Body of pancreas (tissue), 4 donors: ENCODE data around the gene PSMD6. TPM values are rescaled to one million over a fixed set of nuclear protein-coding genes. Genes with fewer than 3 reads are reported as not detected.

Experiments used
- ATAC-seq: fragments of 150-250 bp; one replicate; pipeline ENCODE4 v1.9.1; 2016
- DNase-seq, 4 donors: peaks; one replicate each; pipeline ENCODE4 v3.0.0-alpha.2; 2019
- H3K27ac ChIP-seq, 4 donors: fragments of 200-600 bp; sonication (generic); 1 replicate in 3 of 4; 2 replicates in 1 of 4; pipeline versions ENCODE4 v1.5.1 to v1.6.1; 2016 to 2019; ENCODE audit warnings: mild to moderate bottlenecking in 1 of 4, mixed read lengths in 1 of 4, moderate library complexity in 1 of 4
- H3K27me3 ChIP-seq, 2 donors: fragments of 200-600 bp; sonication (generic); one replicate each; pipeline ENCODE4 v1.6.0; 2016; ENCODE audit warnings: mild to moderate bottlenecking in 1 of 2
- H3K36me3 ChIP-seq, 2 donors: fragments of 200-600 bp; sonication (generic); replicated peaks in 1 of 2; 2 replicates each; pipeline ENCODE4 v1.5.1; 2016; ENCODE audit warnings: low read depth in 2 of 2; ENCODE audit not compliant: insufficient read depth in 1 of 2
- H3K4me1 ChIP-seq: fragments of 200-600 bp; sonication (generic); one replicate; pipeline ENCODE4 v1.6.0; 2016
- H3K4me3 ChIP-seq, 2 donors: fragments of 200-600 bp; sonication (generic); 1 replicate in 1 of 2; 2 replicates in 1 of 2; pipeline ENCODE4 v1.5.1; 2016 to 2019
- H3K9me3 ChIP-seq, 3 donors: fragments of 200-600 bp; sonication (generic); 1 replicate in 2 of 3; 2 replicates in 1 of 3; pipeline ENCODE4 v1.5.1; 2016
- CTCF ChIP-seq, 7 experiments: fragments of 450-650 bp in 4 of 7; fragments of 200-600 bp in 3 of 7; sonication (generic) in 3 of 7; IDR thresholded peaks; one replicate each; pipeline ENCODE4 v1.5.1; 2016 to 2019; ENCODE audit warnings: antibody characterized with exemption in 7 of 7
- POLR2A ChIP-seq, 3 donors: fragments of 450-650 bp; IDR thresholded peaks; one replicate each; pipeline ENCODE4 v1.6.1; 2016; ENCODE audit warnings: antibody characterized with exemption in 3 of 3, mild to moderate bottlenecking in 2 of 3
- WGBS, 2 donors: methylation state at CpG; one replicate each; pipeline ENCODE4 v1.1.5; 2017; 5-methylcytosine and 5-hydroxymethylcytosine counted together
- intact Hi-C: fragments of 100-400 bp; cut with DNase I; formaldehyde crosslinking; loops from one replicate; pipeline ENCODE4 v1.15.1; 2023
- total RNA-seq, 2 donors: library from RNA; depleted of rRNA; stranded (reverse); fragments of >200 nt; gene quantifications; one replicate each; pipeline ENCODE4 v1.1.0, GENCODE V29; 2016

PSMD6 gene
- total RNA-seq, 2 donors from 2014 or later, result 88.7 to 98.3 TPM

GRCh38 chr3:64048631-64049061 is 25.4 kb upstream of the PSMD6 start:
- no peaks in the 10 kb centered on the region for H3K4me1 ChIP-seq
- TF ChIP-seq CTCF (IDR thresholded peaks at IDR 0.05) (no peak), POLR2A (IDR thresholded peaks at IDR 0.05) (no peak)
- ATAC-seq, result no peak
- H3K27me3 ChIP-seq, result no peaks in the 10 kb centered on the region
- H3K36me3 ChIP-seq, result no peaks in the 10 kb centered on the region
- DNase-seq, result no peak
- 30 to 57% methylated on average over 3 of the region's 3 CpGs for WGBS, 2 donors
- no peak overlapping the region for H3K4me3 ChIP-seq
- no peak overlapping the region for H3K27ac ChIP-seq
- intact Hi-C loops, result no loop called here
- H3K9me3 ChIP-seq, result no peaks in the 10 kb centered on the region

GRCh38 chr3:64047787-64048186 is 24.5 kb upstream of the PSMD6 start:
- no peaks in the 10 kb centered on the region for H3K4me1 ChIP-seq
- 78 to 84% methylated on average over 7 of the region's 7 CpGs for WGBS, 2 donors
- H3K9me3 ChIP-seq, result no peaks in the 10 kb centered on the region
- no peak for TF ChIP-seq POLR2A (IDR thresholded peaks at IDR 0.05)
- TF ChIP-seq CTCF (IDR thresholded peaks at IDR 0.05), result no peak
- no peak for ATAC-seq
- no peak for DNase-seq
- H3K27ac ChIP-seq, result no peak overlapping the region
- H3K36me3 ChIP-seq, result no peaks in the 10 kb centered on the region
- no peaks in the 10 kb centered on the region for H3K27me3 ChIP-seq
- intact Hi-C loops, result no loop called here
- no peak overlapping the region for H3K4me3 ChIP-seq

GRCh38 chr3:64046996-64047594 is 23.8 kb upstream of the PSMD6 start:
- 28 to 40% methylated on average over 6 of the region's 6 CpGs for WGBS, 2 donors
- no peaks in the 10 kb centered on the region for H3K27me3 ChIP-seq
- intact Hi-C loops, result no loop called here
- ATAC-seq (no peak), DNase-seq (no peak)
- H3K36me3 ChIP-seq, result no peaks in the 10 kb centered on the region
- no peak overlapping the region for H3K4me3 ChIP-seq
- no peak overlapping the region for H3K27ac ChIP-seq
- no peaks in the 10 kb centered on the region for H3K4me1 ChIP-seq
- no peaks in the 10 kb centered on the region for H3K9me3 ChIP-seq
- no peak for TF ChIP-seq POLR2A (IDR thresholded peaks at IDR 0.05)
- TF ChIP-seq CTCF (IDR thresholded peaks at IDR 0.05), result no peak

- WGBS, 2 donors, result 58 to 62% methylated on average over 3 of the region's 3 CpGs
- Histone ChIP-seq H3K4me1 (no peaks in the 10 kb centered on the region), H3K27ac (no peak overlapping the region), H3K36me3 (no peaks in the 10 kb centered on the region), H3K9me3 (no peaks in the 10 kb centered on the region), H3K4me3 (no peak overlapping the region), H3K27me3 (no peaks in the 10 kb centered on the region)
- intact Hi-C loops, result no loop called here
- DNase-seq (no peak), ATAC-seq (no peak)
- TF ChIP-seq POLR2A (IDR thresholded peaks at IDR 0.05) (no peak), CTCF (IDR thresholded peaks at IDR 0.05) (no peak)
Measured at GRCh38 chr3:64046592-64046991, 23.3 kb upstream of the PSMD6 start.

DNA sequence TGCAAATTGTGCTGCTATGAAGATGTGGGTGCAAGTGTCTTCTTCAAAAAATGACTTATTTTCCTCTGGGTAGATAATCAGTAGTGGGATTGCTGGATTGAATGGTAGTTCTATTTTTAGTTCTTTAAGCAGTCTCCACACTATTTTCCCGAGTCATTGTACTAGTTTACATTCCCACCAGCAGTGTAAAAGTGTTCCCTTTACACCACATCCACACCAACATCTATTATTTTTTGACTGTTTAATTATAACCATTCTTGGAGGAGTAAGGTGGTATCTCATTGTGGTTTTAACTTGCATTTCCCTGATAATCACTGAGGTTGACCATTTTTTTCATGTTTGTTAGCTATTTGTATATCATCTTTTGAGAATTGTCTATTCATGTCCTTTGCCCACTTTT is 19.7 kb upstream of the PSMD6 start:
- H3K4me1 ChIP-seq, result no peaks in the 10 kb centered on the region
- H3K27ac ChIP-seq, result no peak overlapping the region
- H3K27me3 ChIP-seq, result no peaks in the 10 kb centered on the region
- H3K36me3 ChIP-seq, result no peaks in the 10 kb centered on the region
- DNase-seq (no peak), ATAC-seq (no peak)
- TF ChIP-seq POLR2A (IDR thresholded peaks at IDR 0.05) (no peak), CTCF (IDR thresholded peaks at IDR 0.05) (no peak)
- no peaks in the 10 kb centered on the region for H3K9me3 ChIP-seq
- intact Hi-C loops, result no loop called here
- H3K4me3 ChIP-seq, result no peak overlapping the region
- WGBS, 2 donors, result 53 to 62% methylated on average over 1 of the region's 1 CpG
